Diencephalon (tissue), 1 donor: ENCODE measurements around the gene RNF157. TPM values are rescaled to one million over a fixed set of nuclear protein-coding genes. Genes with fewer than 3 reads are reported as not detected.

Experiments used
- small RNA-seq: library from RNA; depleted of rRNA; stranded (forward); fragments of <200 nt; gene quantifications from one replicate; pipeline ENCODE3, GENCODE V24; 2014
- total RNA-seq: library from RNA; depleted of rRNA; stranded (reverse); fragments of >200 nt; gene quantifications from one replicate; pipeline ENCODE4 v1.2.3, GENCODE V29; 2014

The RNF157 gene
- 42.2 TPM for total RNA-seq

GRCh38 chr17:76240461-76241203, at the start of gene RNF157:
TSS of gene RNF157 (minus strand) at chr17:76240493. CDS start at chr17:76240240, 253 bp downstream.

GRCh38 chr17:76264755-76265623, 24.7 kb upstream of the RNF157 start, which contains the start of gene UBALD2:
TSS of gene UBALD2 (plus strand) at chr17:76265348. CDS start at chr17:76265506, 158 bp downstream.

GRCh38 chr17:76141212-76142038, 98.9 kb downstream of the RNF157 start, which contains the start of gene FOXJ1:
TSS of gene FOXJ1 (minus strand) at chr17:76141245. CDS start at chr17:76140395, 850 bp downstream.

GRCh38 chr17:76103274-76104139, 136.8 kb downstream of the RNF157 start, which contains the start of gene EXOC7:
TSS of gene EXOC7 (minus strand) at chr17:76103787. CDS start at chr17:76103692, 95 bp downstream.

Small RNAs within 50 kb of the gene (small RNA-seq; reads per million reads assigned to genes)
- not detected for gene ATP5MGP6
- gene MIR6868 = 1.2 reads per million, percentile 80 among the genes with 10 or more reads in this experiment

Other genes starting within 250 kb of the RNF157 start
- 2.8 TPM for gene CDK3, start 239.6 kb downstream of the RNF157 start, total RNA-seq
- under 0.01 TPM for gene EVPL, start 213.2 kb downstream of the RNF157 start, total RNA-seq
- gene SRP68, start 168.0 kb downstream of the RNF157 start, total RNA-seq = 19.8 TPM
- not detected for gene GALR2, start 165.7 kb downstream of the RNF157 start, total RNA-seq
- gene ZACN, start 161.3 kb downstream of the RNF157 start, total RNA-seq = not detected
- gene EXOC7, start 136.7 kb downstream of the RNF157 start, total RNA-seq = 105 TPM
- 21.7 TPM for gene FOXJ1, start 99.2 kb downstream of the RNF157 start, total RNA-seq
- gene UBALD2, start 24.9 kb upstream of the RNF157 start, total RNA-seq = 6.7 TPM
- 7.8 TPM for gene QRICH2, start 67.8 kb upstream of the RNF157 start, total RNA-seq
- 68.3 TPM for gene PRPSAP1, start 113.4 kb upstream of the RNF157 start, total RNA-seq
- gene SPHK1, start 144.1 kb upstream of the RNF157 start, total RNA-seq = 1.4 TPM
- 49.6 TPM for gene UBE2O, start 212.7 kb upstream of the RNF157 start, total RNA-seq
- not detected for gene AANAT, start 227.1 kb upstream of the RNF157 start, total RNA-seq